Islet precursor cell (in vitro differentiated cells): ENCODE data around the gene SEMA3F.

Experiments used
- DNase-seq: peaks from one replicate; pipeline ENCODE4 v3.0.0-alpha.2; 2018

SEMA3F gene

GRCh38 chr3:50171540-50172301, 16.6 kb downstream of the SEMA3F start:
- no peak for DNase-seq

DNA sequence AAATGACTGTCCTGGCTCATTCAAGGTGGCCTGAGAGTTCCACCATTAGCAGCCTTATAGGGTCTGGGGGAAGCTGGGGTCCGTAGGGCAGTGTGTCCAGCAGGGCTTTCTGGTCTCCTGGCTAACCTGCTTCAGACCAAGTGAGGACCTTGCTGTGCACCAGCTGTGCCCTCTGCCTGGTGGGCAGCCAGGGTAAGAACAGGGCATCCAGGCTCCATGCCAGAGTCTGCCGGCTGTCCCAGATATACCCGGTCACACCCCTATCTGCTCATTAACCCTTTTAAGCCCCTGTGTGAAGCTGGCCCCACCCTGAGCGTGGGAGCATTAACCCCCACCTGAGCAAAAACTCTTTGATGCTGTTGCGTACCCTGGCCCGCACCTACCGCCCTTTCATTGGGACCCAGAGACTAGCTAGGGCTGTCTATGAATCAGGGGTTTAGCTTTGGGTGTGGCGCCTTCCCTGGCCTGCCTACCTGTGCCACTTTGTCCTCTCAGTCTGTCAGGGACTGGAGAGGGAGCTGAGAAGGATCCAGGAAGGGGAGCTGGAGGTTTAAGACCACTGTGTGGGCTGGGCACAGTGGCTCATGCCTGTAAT, 17.6 kb downstream of the SEMA3F start:
- no peak for DNase-seq

- DNase-seq: no peak
Measured at GRCh38 chr3:50173685-50174516, 18.8 kb downstream of the SEMA3F start.

GRCh38 chr3:50174517-50174895, 19.4 kb downstream of the SEMA3F start:
- no peak for DNase-seq

DNA sequence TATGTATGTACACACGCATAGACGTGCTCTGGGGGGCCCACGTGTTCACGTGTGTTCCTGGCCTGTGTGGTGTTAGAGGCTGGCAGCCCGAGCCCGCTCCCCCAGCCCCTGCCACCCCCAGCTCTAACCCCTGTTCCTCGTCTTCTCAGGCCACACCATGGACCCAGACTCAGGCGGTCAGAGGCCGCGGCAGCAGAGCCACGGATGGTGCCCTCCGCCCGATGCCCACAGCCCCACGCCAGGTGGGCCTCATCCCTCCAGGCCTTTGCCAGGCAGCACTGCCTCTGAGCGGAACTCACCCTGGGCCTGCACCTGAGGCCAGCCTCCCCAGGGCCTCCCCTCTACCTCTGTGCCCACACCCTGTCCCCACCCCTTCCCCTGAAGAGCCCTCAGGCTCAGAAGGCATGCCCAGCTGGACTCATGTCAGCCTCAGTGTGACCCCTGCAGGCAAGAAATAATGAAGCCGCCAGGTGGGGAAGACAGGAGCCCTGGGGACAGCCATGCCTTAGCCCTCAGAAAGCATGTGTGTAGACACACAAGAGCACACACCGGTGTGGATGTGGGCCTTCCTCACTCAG, 19.9 kb downstream of the SEMA3F start:
- no peak for DNase-seq

GRCh38 chr3:50177346-50177745, 22.2 kb downstream of the SEMA3F start:
- DNase-seq: no peak

DNA sequence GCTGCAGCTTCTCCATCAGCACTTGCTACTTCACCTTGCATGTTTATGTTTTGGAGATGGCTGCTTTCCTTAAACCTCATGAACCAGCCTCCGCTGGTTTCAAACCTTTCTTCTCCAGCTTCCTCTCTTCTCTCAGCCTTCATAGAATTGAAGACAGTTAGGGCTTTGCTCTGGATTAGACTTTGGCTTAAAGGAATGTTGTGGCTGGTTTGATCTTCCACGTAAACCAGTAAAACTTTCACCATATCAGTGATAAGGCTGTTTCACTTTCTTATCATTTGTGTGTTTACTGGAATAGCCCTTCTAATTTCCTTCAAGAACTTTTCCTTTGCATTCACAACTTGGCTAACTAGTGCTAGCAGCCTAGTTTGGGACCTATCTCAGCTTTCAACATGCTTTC, 24.6 kb downstream of the SEMA3F start:
- no peak for DNase-seq

GRCh38 chr3:50181985-50182384, 26.9 kb downstream of the SEMA3F start:
- DNase-seq: no peak

DNA sequence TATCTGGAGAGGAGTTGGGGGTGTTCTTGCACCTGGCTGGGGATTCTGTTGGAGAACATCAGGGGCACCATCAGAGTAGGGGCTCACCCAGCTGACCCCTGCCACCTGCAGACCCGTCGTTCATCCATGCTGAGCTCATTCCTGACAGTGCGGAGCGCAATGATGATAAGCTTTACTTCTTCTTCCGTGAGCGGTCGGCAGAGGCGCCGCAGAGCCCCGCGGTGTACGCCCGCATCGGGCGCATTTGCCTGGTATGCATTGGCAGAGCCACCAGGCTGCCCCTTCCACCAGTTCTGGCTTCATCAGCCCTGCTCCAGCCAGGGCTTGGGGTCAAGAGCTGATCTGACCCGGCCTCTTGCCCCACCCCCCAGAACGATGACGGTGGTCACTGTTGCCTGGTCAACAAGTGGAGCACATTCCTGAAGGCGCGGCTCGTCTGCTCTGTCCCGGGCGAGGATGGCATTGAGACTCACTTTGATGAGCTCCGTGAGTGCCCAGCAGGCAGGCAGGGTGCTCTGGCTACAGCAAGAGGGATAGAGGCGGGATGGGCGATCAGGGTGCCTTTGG, 27.5 kb downstream of the SEMA3F start:
- no peak for DNase-seq

DNA sequence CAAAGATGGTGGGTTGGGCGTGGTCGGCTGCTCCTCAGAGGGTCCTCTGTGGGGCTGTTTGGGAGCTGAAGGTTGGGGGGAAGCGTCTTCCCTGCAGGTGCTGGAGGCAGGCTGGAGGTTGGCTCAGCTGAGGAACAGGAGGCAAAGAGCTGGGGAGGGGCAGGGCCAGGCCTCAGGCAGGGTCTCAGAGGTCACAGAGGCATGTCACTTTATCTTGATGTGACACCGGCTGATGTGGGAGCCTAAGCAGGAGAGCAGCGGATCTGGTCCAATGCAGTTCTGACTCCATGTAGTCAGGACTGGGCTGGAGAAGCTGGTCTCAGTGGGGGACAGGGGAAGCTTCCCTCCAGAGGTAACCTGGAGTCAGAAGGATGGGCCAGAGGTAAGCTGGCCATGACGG, 28.6 kb downstream of the SEMA3F start:
- no peak for DNase-seq

DNA sequence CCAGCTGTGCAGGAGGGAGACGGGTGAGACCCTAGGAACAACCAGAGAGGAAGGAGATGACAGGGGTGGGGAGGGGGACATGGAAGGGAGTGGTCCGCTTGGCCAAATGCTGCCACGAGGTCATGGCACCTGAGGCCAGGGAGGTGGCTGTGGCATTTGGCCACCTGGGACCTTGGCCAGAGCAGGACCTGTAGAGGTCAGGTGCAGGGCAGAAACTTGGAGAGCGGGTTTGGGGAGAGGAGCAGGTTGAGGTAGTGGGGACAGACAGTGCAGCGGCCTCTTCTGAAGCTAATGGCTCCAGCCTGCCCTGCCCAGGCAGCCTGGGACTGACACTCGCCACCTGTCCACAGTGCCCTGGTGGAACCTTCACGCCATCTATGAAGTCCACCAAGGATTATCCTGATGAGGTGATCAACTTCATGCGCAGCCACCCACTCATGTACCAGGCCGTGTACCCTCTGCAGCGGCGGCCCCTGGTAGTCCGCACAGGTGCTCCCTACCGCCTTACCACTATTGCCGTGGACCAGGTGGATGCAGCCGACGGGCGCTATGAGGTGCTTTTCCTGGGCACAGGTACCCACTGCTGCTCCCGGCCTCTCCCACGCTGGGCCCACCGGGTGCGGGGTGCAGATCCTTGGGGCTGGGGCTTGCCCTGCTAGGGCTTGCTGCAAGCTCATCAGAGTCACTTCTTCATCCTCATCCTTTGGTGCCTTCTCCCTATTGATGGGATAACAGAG, 29.3 kb downstream of the SEMA3F start:
- no peak for DNase-seq

- no peak for DNase-seq
Measured at GRCh38 chr3:50185230-50185629, 30.1 kb downstream of the SEMA3F start.

DNA sequence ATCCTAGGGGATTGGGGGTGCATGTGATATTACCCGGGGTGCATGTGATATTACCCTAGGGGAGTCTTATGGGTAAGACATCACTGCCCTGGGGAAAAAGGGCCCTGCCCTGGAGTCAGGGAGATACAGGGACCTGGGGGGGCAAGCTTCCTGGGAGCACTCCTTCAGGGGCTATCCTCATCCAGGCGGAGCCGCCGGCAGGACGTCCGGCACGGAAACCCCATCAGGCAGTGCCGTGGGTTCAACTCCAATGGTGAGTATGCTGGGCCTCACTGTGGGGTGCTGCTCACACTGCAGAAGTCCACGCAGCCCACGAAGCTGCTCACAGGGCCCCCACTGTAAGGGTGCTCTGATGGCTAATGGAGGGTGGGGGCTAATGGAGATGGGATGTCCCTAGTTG, 31.0 kb downstream of the SEMA3F start:
- no peak for DNase-seq

- DNase-seq: no peak
Measured at GRCh38 chr3:50187750-50188149, 32.6 kb downstream of the SEMA3F start.

DNA sequence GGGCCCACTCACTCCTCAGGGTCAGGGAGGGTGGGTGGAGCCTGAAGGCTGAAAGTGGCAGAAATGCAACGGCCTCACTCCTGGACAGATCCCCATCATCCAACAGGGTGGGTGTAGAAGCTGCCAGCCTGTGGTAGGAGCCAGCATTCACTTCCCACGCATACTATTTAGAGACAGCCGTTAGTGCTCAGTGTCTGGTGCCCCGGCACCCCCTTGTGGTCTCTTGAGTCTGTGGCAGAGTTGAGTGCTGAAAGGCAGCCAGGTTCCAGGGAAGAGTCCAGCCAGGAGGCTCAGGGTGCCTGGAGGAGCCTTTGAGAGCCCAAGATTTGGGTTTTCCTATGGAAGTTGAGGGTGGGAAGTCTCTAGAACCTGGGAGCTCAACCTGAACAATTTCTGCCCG, 34.1 kb downstream of the SEMA3F start:
- DNase-seq: peak; percentile 90

GRCh38 chr3:50189989-50190388, 34.9 kb downstream of the SEMA3F start:
- no peak for DNase-seq

- DNase-seq: no peak
Measured at GRCh38 chr3:50190936-50191660, 36.0 kb downstream of the SEMA3F start, which contains the start of gene GNAT1. Gene GNAT1, plus strand, starts transcription at chr3:50191610. Its CDS starts 116 bp downstream, at chr3:50191726.

DNA sequence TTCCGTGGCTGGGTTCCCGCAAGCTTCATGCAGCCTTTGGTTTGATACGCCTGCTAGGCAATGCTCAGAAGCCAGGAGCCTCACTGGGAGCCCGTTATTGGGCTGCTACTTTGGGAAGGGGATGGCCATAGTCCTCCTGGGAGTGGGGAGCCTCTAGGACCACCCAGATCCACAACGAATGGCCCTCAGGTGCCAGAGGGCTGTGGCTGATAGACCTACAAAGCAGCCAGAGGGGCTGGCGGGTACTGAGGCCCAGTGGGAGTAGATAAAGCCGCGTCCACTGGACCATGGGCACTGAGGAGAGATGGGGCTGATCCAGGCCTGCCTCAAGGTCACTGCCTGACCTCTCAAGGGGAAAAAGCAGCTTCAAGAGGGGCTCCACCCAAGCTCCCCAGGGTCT, 37.0 kb downstream of the SEMA3F start:
- DNase-seq: no peak

DNA sequence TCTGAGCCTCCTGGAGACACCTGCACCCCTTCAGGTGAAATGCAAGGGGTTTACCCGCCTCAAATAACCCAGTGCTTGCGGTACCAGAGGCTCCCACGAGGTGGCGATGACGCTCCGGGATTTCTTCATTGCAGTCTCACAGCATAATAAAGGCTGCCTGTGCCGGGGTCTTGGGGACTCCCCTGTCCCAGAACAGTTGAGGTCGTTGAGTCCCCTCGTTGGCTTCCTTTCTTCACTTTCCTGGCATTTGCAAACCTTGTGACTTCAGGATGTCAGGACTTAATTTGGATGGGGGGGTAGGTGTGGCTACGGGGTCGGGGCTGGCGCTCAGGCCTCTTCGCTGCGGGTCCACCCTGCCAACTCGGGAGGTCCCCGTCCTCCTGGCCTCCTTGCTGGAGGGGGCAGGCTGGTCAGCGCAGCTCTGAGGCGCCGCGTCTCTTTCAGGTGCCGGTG, 37.6 kb downstream of the SEMA3F start:
- DNase-seq: peak; percentile 87

DNA sequence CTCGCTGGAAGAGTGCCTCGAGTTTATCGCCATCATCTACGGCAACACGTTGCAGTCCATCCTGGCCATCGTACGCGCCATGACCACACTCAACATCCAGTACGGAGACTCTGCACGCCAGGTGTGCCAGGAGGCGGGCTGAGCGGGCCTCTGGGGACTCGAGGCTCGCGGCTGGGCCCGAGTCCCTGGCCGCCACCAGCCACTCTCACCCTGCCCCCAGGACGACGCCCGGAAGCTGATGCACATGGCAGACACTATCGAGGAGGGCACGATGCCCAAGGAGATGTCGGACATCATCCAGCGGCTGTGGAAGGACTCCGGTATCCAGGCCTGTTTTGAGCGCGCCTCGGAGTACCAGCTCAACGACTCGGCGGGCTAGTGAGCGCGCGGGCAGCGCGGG, 38.2 kb downstream of the SEMA3F start:
- DNase-seq: no peak

DNA sequence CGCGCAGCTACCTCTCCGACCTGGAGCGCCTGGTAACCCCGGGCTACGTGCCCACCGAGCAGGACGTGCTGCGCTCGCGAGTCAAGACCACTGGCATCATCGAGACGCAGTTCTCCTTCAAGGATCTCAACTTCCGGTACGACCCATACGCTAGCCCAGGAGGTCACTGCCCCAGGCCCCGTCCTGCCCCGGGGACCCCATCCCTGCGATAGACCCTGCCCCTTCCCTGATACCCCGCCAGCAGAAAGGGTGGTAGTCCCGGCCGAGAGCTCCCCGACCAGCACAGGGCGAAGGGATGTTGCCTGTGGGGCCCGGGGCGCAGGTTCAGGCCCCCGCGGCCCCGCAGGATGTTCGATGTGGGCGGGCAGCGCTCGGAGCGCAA, 38.6 kb downstream of the SEMA3F start:
- DNase-seq: no peak
